ENCODE data around the gene SLC4A2. TPM values are rescaled to one million over a fixed set of nuclear protein-coding genes. Genes with fewer than 3 reads are reported as not detected.
"Not testable (repeated sequence)": the region's sequence is repeated elsewhere in the genome, so short reads cannot be mapped to it uniquely, and the experiment has no call there.

The SLC4A2 gene
- 127 and 128 TPM in 2 replicates for total RNA-seq

- Mint-ChIP-seq H3K9me3 (no peaks in the 10 kb centered on the region), H3K4me3 (peak within 1 kb of the TSS; percentile 93), H3K36me3 (ENCODE audit: low read depth) (no peaks in the 10 kb centered on the region), H3K27me3 (ENCODE audit: insufficient read depth) (no peaks in the 10 kb centered on the region), H3K27ac (peak within 1 kb of the TSS; percentile 92), H3K4me1 (ENCODE audit: low read depth) (peaks cover 44% of the 10 kb centered on the region)
- DNase-seq (ENCODE audit: low spot score) = peak; percentile 70
- intact Hi-C loops (cut with micrococcal nuclease) = loop anchor here (1.0 to 2.0 kb wide), 2 partner anchors 41 to 52 kb away; no protein-coding TSS in a partner anchor
Observed at GRCh38 chr7:151059367-151060112, at the start of gene SLC4A2. Gene SLC4A2, plus strand, starts transcription at chr7:151059589. Its CDS starts 2,399 bp downstream, at chr7:151061988.

GRCh38 chr7:151010037-151010306 lies 49.4 kb upstream of the SLC4A2 start:
- Mint-ChIP-seq H3K4me1 (ENCODE audit: low read depth) (peaks cover 56% of the 10 kb centered on the region), H3K27ac (peak overlapping the region; percentile 87), H3K27me3 (ENCODE audit: insufficient read depth) (no peaks in the 10 kb centered on the region), H3K36me3 (ENCODE audit: low read depth) (peaks cover 3% of the 10 kb centered on the region), H3K4me3 (peak overlapping the region; percentile 73), H3K9me3 (no peaks in the 10 kb centered on the region)
- intact Hi-C loops (cut with micrococcal nuclease) = loop anchor here (1.0 to 10.0 kb wide), 3 partner anchors 8 to 685 kb away; partner anchors contain the start of genes ACTR3C, KCNH2 and LRRC61
- DNase-seq (ENCODE audit: low spot score) = no peak

GRCh38 chr7:151010307-151011096 lies 48.9 kb upstream of the SLC4A2 start:
- Mint-ChIP-seq H3K4me1 (ENCODE audit: low read depth) (peaks cover 61% of the 10 kb centered on the region), H3K27ac (peak overlapping the region; percentile 87), H3K4me3 (peak overlapping the region; percentile 73), H3K27me3 (ENCODE audit: insufficient read depth) (no peaks in the 10 kb centered on the region), H3K9me3 (no peaks in the 10 kb centered on the region), H3K36me3 (ENCODE audit: low read depth) (peaks cover 6% of the 10 kb centered on the region)
- intact Hi-C loops (cut with micrococcal nuclease) = loop anchor here (1.0 to 10.0 kb wide), 3 partner anchors 8 to 686 kb away; partner anchors contain the start of genes ACTR3C, KCNH2 and LRRC61
- peak; percentile 37 for DNase-seq (ENCODE audit: low spot score)

- peak overlapping the region; percentile 87 for H3K27ac Mint-ChIP-seq
- no peak for DNase-seq (ENCODE audit: low spot score)
Observed at GRCh38 chr7:151011097-151011409, 48.3 kb upstream of the SLC4A2 start.

GRCh38 chr7:151011616-151012015 lies 47.8 kb upstream of the SLC4A2 start:
- peaks cover 63% of the 10 kb centered on the region for H3K4me1 Mint-ChIP-seq (ENCODE audit: low read depth)
- H3K36me3 Mint-ChIP-seq (ENCODE audit: low read depth); H3K9me3 Mint-ChIP-seq; H3K27me3 Mint-ChIP-seq (ENCODE audit: insufficient read depth); DNase-seq (ENCODE audit: low spot score): not testable (repeated sequence)
- intact Hi-C loops (cut with micrococcal nuclease) = loop anchor here (1.0 to 10.0 kb wide), 3 partner anchors 28 to 687 kb away; partner anchors contain the start of genes ACTR3C, KCNH2 and LRRC61
- H3K27ac Mint-ChIP-seq = peak overlapping the region; percentile 86
- H3K4me3 Mint-ChIP-seq = peak overlapping the region; percentile 5

More at GRCh38 chr7:151011097-151011409, 48.3 kb upstream of the SLC4A2 start:
- Mint-ChIP-seq H3K4me1 (ENCODE audit: low read depth) (peaks cover 63% of the 10 kb centered on the region), H3K9me3 (no peaks in the 10 kb centered on the region), H3K27me3 (ENCODE audit: insufficient read depth) (no peaks in the 10 kb centered on the region), H3K4me3 (peak overlapping the region; percentile 73), H3K36me3 (ENCODE audit: low read depth) (peaks cover 6% of the 10 kb centered on the region)
- intact Hi-C loops (cut with micrococcal nuclease) = loop anchor here (5.0 to 10.0 kb wide), 2 partner anchors 34 to 686 kb away; partner anchors contain the start of genes ACTR3C, KCNH2 and LRRC61

- H3K27ac Mint-ChIP-seq = peak overlapping the region; percentile 86
- peaks cover 63% of the 10 kb centered on the region for H3K4me1 Mint-ChIP-seq (ENCODE audit: low read depth)
- DNase-seq (ENCODE audit: low spot score) = no peak
- no peaks in the 10 kb centered on the region for H3K9me3 Mint-ChIP-seq
- intact Hi-C loops (cut with micrococcal nuclease) = loop anchor here (1.0 to 10.0 kb wide), 3 partner anchors 27 to 687 kb away; partner anchors contain the start of genes ACTR3C, KCNH2 and LRRC61
- peaks cover 6% of the 10 kb centered on the region for H3K36me3 Mint-ChIP-seq (ENCODE audit: low read depth)
- peak overlapping the region; percentile 59 for H3K4me3 Mint-ChIP-seq
- H3K27me3 Mint-ChIP-seq (ENCODE audit: insufficient read depth) = no peaks in the 10 kb centered on the region
Observed at GRCh38 chr7:151012031-151012692, 47.2 kb upstream of the SLC4A2 start.

GRCh38 chr7:151012911-151013347 lies 46.5 kb upstream of the SLC4A2 start:
- H3K36me3 Mint-ChIP-seq (ENCODE audit: low read depth) = peaks cover 6% of the 10 kb centered on the region
- H3K27me3 Mint-ChIP-seq (ENCODE audit: insufficient read depth) = no peaks in the 10 kb centered on the region
- no peaks in the 10 kb centered on the region for H3K9me3 Mint-ChIP-seq
- DNase-seq (ENCODE audit: low spot score) = no peak
- H3K4me1 Mint-ChIP-seq (ENCODE audit: low read depth) = peaks cover 63% of the 10 kb centered on the region
- intact Hi-C loops (cut with micrococcal nuclease) = loop anchor here (1.0 to 10.0 kb wide), 4 partner anchors 15 to 688 kb away; partner anchors contain the start of genes ABCB8, ACTR3C, KCNH2 and LRRC61
- peak overlapping the region; percentile 86 for H3K27ac Mint-ChIP-seq
- peak overlapping the region; percentile 59 for H3K4me3 Mint-ChIP-seq

- Mint-ChIP-seq H3K4me3 (peak overlapping the region; percentile 90), H3K9me3 (no peaks in the 10 kb centered on the region), H3K4me1 (ENCODE audit: low read depth) (peaks cover 63% of the 10 kb centered on the region), H3K27me3 (ENCODE audit: insufficient read depth) (peaks cover 2% of the 10 kb centered on the region), H3K36me3 (ENCODE audit: low read depth) (peaks cover 6% of the 10 kb centered on the region), H3K27ac (peak overlapping the region; percentile 83)
- DNase-seq (ENCODE audit: low spot score) = no peak
- intact Hi-C loops (cut with micrococcal nuclease) = loop anchor here (1.0 to 10.0 kb wide), 3 partner anchors 15 to 689 kb away; partner anchors contain the start of genes ABCB8, ACTR3C, KCNH2 and LRRC61
Observed at GRCh38 chr7:151013356-151013732, 46.0 kb upstream of the SLC4A2 start.

GRCh38 chr7:151013733-151014497 lies 45.5 kb upstream of the SLC4A2 start:
- peaks cover 61% of the 10 kb centered on the region for H3K4me1 Mint-ChIP-seq (ENCODE audit: low read depth)
- peaks cover 6% of the 10 kb centered on the region for H3K36me3 Mint-ChIP-seq (ENCODE audit: low read depth)
- DNase-seq (ENCODE audit: low spot score) = peak; percentile 88
- H3K27me3 Mint-ChIP-seq (ENCODE audit: insufficient read depth) = peaks cover 6% of the 10 kb centered on the region
- peak overlapping the region; percentile 90 for H3K4me3 Mint-ChIP-seq
- H3K27ac Mint-ChIP-seq = peak overlapping the region; percentile 97
- intact Hi-C loops (cut with micrococcal nuclease) = loop anchor here (1.0 to 10.0 kb wide), 3 partner anchors 14 to 689 kb away; partner anchors contain the start of genes ABCB8, ACTR3C, KCNH2 and LRRC61
- H3K9me3 Mint-ChIP-seq = no peaks in the 10 kb centered on the region

- intact Hi-C loops (cut with micrococcal nuclease) = loop anchor here (5.0 to 10.0 kb wide), 4 partner anchors 38 to 690 kb away; partner anchors contain the start of genes ACTR3C, KCNH2 and LRRC61
- H3K4me3 Mint-ChIP-seq = peak overlapping the region; percentile 90
Observed at GRCh38 chr7:151014950-151015349, 44.4 kb upstream of the SLC4A2 start.

GRCh38 chr7:151015967-151016366 lies 43.4 kb upstream of the SLC4A2 start:
- intact Hi-C loops (cut with micrococcal nuclease) = loop anchor here (5.0 to 10.0 kb wide), 3 partner anchors 156 to 691 kb away; partner anchors contain the start of genes ACTR3C and LRRC61
- peaks cover 9% of the 10 kb centered on the region for H3K36me3 Mint-ChIP-seq (ENCODE audit: low read depth)
- peaks cover 57% of the 10 kb centered on the region for H3K4me1 Mint-ChIP-seq (ENCODE audit: low read depth)
- DNase-seq (ENCODE audit: low spot score) = no peak
- H3K9me3 Mint-ChIP-seq = no peaks in the 10 kb centered on the region
- no peak overlapping the region for H3K4me3 Mint-ChIP-seq
- no peak overlapping the region for H3K27ac Mint-ChIP-seq
- H3K27me3 Mint-ChIP-seq (ENCODE audit: insufficient read depth) = peaks cover 18% of the 10 kb centered on the region

More at GRCh38 chr7:151014950-151015349, 44.4 kb upstream of the SLC4A2 start:
- Mint-ChIP-seq H3K27me3 (ENCODE audit: insufficient read depth) (peaks cover 13% of the 10 kb centered on the region), H3K36me3 (ENCODE audit: low read depth) (peaks cover 9% of the 10 kb centered on the region), H3K27ac (peak overlapping the region; percentile 97), H3K4me1 (ENCODE audit: low read depth) (peaks cover 67% of the 10 kb centered on the region), H3K9me3 (no peaks in the 10 kb centered on the region)
- DNase-seq (ENCODE audit: low spot score) = peak; percentile 31
